ENCODE results near the gene MRI1.

- no peak for TF ChIP-seq CTCF (IDR thresholded peaks at IDR 0.05)
- TF ChIP-seq POLR2AphosphoS5 (IDR thresholded peaks at IDR 0.05) = no peak
- no peak for TF ChIP-seq POLR2A (IDR thresholded peaks at IDR 0.05)
These were observed 17.2 kb upstream of the MRI1 start for GRCh38 chr19:13747098-13747453.

All from breast epithelium (tissue), 3 donors.